ENCODE results near the gene PPP6R2.

DNA sequence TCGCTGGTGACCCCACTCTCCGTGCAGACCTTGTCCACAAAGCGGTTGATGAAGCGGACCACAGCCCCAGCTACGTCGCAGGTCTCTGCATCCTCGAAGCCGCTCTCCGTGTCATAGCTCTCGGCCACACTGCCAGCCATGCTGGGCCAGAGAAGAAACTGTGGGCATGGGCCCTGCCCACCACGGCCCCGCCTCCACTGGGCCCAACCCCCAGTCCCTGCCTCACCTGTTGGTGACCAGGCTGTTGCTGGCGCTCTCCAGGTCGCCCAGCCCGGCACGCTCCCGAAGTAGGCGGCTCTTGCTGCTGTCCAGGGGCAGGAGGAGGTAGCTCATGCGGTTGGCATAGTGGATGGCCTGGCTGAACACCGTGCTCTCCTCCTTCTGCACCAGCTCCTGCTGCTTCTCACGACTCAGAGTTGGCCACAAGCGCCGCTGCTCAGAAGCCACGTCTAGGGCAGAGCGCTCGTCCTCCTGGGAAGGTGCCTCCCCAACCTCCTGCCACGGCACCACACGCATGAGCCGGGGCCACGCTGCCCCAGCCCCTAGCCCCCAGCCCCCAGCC lies 118.9 kb downstream of the PPP6R2 start:
- TF ChIP-seq, protein P1, sequence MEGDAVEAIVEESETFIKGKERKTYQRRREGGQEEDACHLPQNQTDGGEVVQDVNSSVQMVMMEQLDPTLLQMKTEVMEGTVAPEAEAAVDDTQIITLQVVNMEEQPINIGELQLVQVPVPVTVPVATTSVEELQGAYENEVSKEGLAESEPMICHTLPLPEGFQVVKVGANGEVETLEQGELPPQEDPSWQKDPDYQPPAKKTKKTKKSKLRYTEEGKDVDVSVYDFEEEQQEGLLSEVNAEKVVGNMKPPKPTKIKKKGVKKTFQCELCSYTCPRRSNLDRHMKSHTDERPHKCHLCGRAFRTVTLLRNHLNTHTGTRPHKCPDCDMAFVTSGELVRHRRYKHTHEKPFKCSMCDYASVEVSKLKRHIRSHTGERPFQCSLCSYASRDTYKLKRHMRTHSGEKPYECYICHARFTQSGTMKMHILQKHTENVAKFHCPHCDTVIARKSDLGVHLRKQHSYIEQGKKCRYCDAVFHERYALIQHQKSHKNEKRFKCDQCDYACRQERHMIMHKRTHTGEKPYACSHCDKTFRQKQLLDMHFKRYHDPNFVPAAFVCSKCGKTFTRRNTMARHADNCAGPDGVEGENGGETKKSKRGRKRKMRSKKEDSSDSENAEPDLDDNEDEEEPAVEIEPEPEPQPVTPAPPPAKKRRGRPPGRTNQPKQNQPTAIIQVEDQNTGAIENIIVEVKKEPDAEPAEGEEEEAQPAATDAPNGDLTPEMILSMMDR (conservative IDR thresholded peaks at IDR 0.05) = no peak
- TF ChIP-seq ZFX (IDR thresholded peaks at IDR 0.05) = no peak

Measured in C4-2B (cell line).